Tibial artery (tissue), 4 donors: Measurements from ENCODE around the gene C15orf62.

Source experiments
- DNase-seq, 2 donors: peaks; one replicate each; pipeline ENCODE4 v3.0.0-alpha.2; 2019
- H3K27ac ChIP-seq, 2 donors: fragments of 200-600 bp; sonication (generic) in 1 of 2; 1 replicate in 1 of 2; 2 replicates in 1 of 2; pipeline ENCODE4 v1.5.1; 2018 to 2019; ENCODE audit warnings: mild to moderate bottlenecking in 1 of 2
- H3K27me3 ChIP-seq, 2 donors: fragments of 200-600 bp; sonication (generic) in 1 of 2; one replicate each; pipeline versions ENCODE4 v1.5.1 to v1.6.0; 2016 to 2019
- H3K36me3 ChIP-seq, 3 donors: fragments of 200-600 bp; sonication (generic) in 2 of 3; one replicate each; pipeline ENCODE4 v1.5.1; 2016 to 2019; ENCODE audit warnings: mild to moderate bottlenecking in 2 of 3
- H3K4me1 ChIP-seq, 4 donors: fragments of 200-600 bp; sonication (generic) in 2 of 4; 1 replicate in 3 of 4; 2 replicates in 1 of 4; pipeline ENCODE4 v1.5.1; 2016 to 2019
- H3K4me3 ChIP-seq, 2 donors: fragments of 200-600 bp; sonication (generic) in 1 of 2; 1 replicate in 1 of 2; 2 replicates in 1 of 2; pipeline ENCODE4 v1.5.1; 2018 to 2019; ENCODE audit warnings: mild to moderate bottlenecking in 2 of 2
- H3K9me3 ChIP-seq, 3 donors: fragments of 200-600 bp; sonication (generic) in 1 of 3; one replicate each; pipeline ENCODE4 v1.5.1; 2016 to 2019
- CTCF ChIP-seq, 2 experiments: fragments of 200-600 bp in 1 of 2; fragments of 450-650 bp in 1 of 2; IDR thresholded peaks; one replicate each; pipeline ENCODE4 v1.5.1; 2017 to 2019; ENCODE audit warnings: antibody characterized with exemption in 2 of 2, mild to moderate bottlenecking in 1 of 2, moderate library complexity in 1 of 2
- intact Hi-C: fragments of 100-400 bp; cut with DNase I; formaldehyde crosslinking; loops from one replicate; pipeline ENCODE4 v1.15.0; 2023; ENCODE audit warnings: low total_unique reads

C15orf62 gene

DNA sequence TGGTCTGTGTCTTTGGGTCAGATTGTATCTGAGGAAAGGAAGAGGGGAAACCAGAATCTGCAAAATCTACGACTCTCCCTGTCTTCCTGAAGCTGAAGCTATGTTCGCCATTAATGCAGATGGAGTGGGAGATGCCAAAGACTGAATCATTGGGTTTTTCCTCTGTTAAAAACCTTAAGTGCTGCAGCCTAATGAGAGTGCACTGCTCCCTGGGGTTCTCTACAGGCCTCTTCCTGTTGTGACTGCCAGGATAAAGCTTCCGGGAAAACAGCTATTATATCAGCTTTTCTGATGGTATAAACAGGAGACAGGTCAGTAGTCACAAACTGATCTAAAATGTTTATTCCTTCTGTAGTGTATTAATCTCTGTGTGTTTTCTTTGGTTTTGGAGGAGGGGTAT, 38.7 kb upstream of the C15orf62 start:
- Histone ChIP-seq H3K27ac (no peak overlapping the region), H3K4me1 (no peaks in the 10 kb centered on the region), H3K4me3 (no peak overlapping the region), H3K9me3 (no peaks in the 10 kb centered on the region), H3K36me3 (peaks cover 22 to 54% (median 26%) of the 10 kb centered on the region in 3 donors), H3K27me3 (no peaks in the 10 kb centered on the region)
- intact Hi-C loops, result no loop called here
- no peak for TF ChIP-seq CTCF (IDR thresholded peaks at IDR 0.05)
- no peak for DNase-seq

GRCh38 chr15:40736575-40736974, 33.2 kb upstream of the C15orf62 start:
- no peak overlapping the region for H3K27ac ChIP-seq
- intact Hi-C loops, result no loop called here
- DNase-seq, result no peak
- no peaks in the 10 kb centered on the region for H3K9me3 ChIP-seq
- no peak overlapping the region for H3K4me3 ChIP-seq
- TF ChIP-seq CTCF (IDR thresholded peaks at IDR 0.05), result no peak
- H3K4me1 ChIP-seq, result no peaks in the 10 kb centered on the region
- no peaks in the 10 kb centered on the region for H3K27me3 ChIP-seq
- H3K36me3 ChIP-seq, result peaks cover 48 to 93% (median 75%) of the 10 kb centered on the region in 3 donors

- TF ChIP-seq CTCF (IDR thresholded peaks at IDR 0.05), result no peak
- Histone ChIP-seq H3K4me1 (no peaks in the 10 kb centered on the region), H3K27ac (no peak overlapping the region), H3K9me3 (no peaks in the 10 kb centered on the region), H3K4me3 (no peak overlapping the region), H3K36me3 (peaks cover 48 to 93% (median 80%) of the 10 kb centered on the region in 3 donors), H3K27me3 (no peaks in the 10 kb centered on the region)
- intact Hi-C loops, result no loop called here
- no peak for DNase-seq
These were observed 32.7 kb upstream of the C15orf62 start for GRCh38 chr15:40737048-40737447.

- no peaks in the 10 kb centered on the region for H3K9me3 ChIP-seq
- H3K4me3 ChIP-seq, result no peak overlapping the region
- H3K27me3 ChIP-seq, result no peaks in the 10 kb centered on the region
- no peak for TF ChIP-seq CTCF (IDR thresholded peaks at IDR 0.05)
- intact Hi-C loops, result no loop called here
- no peaks in the 10 kb centered on the region for H3K4me1 ChIP-seq
- H3K27ac ChIP-seq, result no peak overlapping the region
- H3K36me3 ChIP-seq, result peaks cover 59 to 95% (median 91%) of the 10 kb centered on the region in 3 donors
- no peak for DNase-seq
These were observed 30.7 kb upstream of the C15orf62 start for GRCh38 chr15:40739047-40739446.

- no peak for TF ChIP-seq CTCF (IDR thresholded peaks at IDR 0.05)
- Histone ChIP-seq H3K27ac (no peak overlapping the region), H3K9me3 (no peaks in the 10 kb centered on the region), H3K4me3 (no peak overlapping the region), H3K4me1 (no peaks in the 10 kb centered on the region), H3K36me3 (peaks cover 59 to 95% (median 92%) of the 10 kb centered on the region in 3 donors), H3K27me3 (no peaks in the 10 kb centered on the region)
- no peak for DNase-seq
- intact Hi-C loops, result no loop called here
These were observed 29.9 kb upstream of the C15orf62 start for GRCh38 chr15:40739854-40740253.

GRCh38 chr15:40743485-40743901, 26.3 kb upstream of the C15orf62 start:
- no peaks in the 10 kb centered on the region for H3K27me3 ChIP-seq
- H3K4me3 ChIP-seq, result no peak overlapping the region
- no peak for DNase-seq
- TF ChIP-seq CTCF (IDR thresholded peaks at IDR 0.05), result no peak
- intact Hi-C loops, result no loop called here
- no peaks in the 10 kb centered on the region for H3K9me3 ChIP-seq
- H3K4me1 ChIP-seq, result no peaks in the 10 kb centered on the region
- H3K36me3 ChIP-seq, result peaks cover 42 to 90% (median 68%) of the 10 kb centered on the region in 3 donors
- no peak overlapping the region for H3K27ac ChIP-seq
